NCI-H2081 treated with DMSO at 0.1 percent for 48 hours (cell line): ENCODE data around the gene THAP7.

Source experiments
- DNase-seq: peaks from one replicate; lab custom pipeline; 2025; lab: John Stamatoyannopoulos, UW

THAP7 gene

GRCh38 chr22:20993304-20994127 is 8.4 kb downstream of the THAP7 start:
- no peak for DNase-seq

- DNase-seq, result no peak
These were observed 9.2 kb downstream of the THAP7 start for GRCh38 chr22:20992456-20993303.

GRCh38 chr22:20992056-20992442 is 9.9 kb downstream of the THAP7 start:
- DNase-seq, result no peak

- no peak for DNase-seq
These were observed 10.5 kb downstream of the THAP7 start for GRCh38 chr22:20991252-20992055.

GRCh38 chr22:20990184-20991180 is 11.4 kb downstream of the THAP7 start:
- DNase-seq, result no peak

GRCh38 chr22:20989323-20990138 is 12.4 kb downstream of the THAP7 start:
- DNase-seq, result no peak

- no peak for DNase-seq
These were observed 13.2 kb downstream of the THAP7 start for GRCh38 chr22:20988573-20989322.

GRCh38 chr22:20987375-20987774 is 14.5 kb downstream of the THAP7 start:
- DNase-seq, result no peak

GRCh38 chr22:20986365-20986764 is 15.6 kb downstream of the THAP7 start:
- no peak for DNase-seq

GRCh38 chr22:20985720-20986119 is 16.2 kb downstream of the THAP7 start:
- DNase-seq, result no peak

GRCh38 chr22:20983081-20983771 is 18.7 kb downstream of the THAP7 start:
- DNase-seq, result no peak

GRCh38 chr22:20982563-20982882 is 19.4 kb downstream of the THAP7 start:
- no peak for DNase-seq

- DNase-seq, result peak; percentile 10
These were observed 19.9 kb downstream of the THAP7 start, which contains the start of gene LZTR1 for GRCh38 chr22:20981787-20982562. Gene LZTR1, plus strand, starts transcription at chr22:20982297. Its CDS starts 75 bp downstream, at chr22:20982372.

- DNase-seq, result no peak
These were observed 20.8 kb downstream of the THAP7 start for GRCh38 chr22:20980938-20981722.

- DNase-seq, result no peak
These were observed 21.4 kb downstream of the THAP7 start for GRCh38 chr22:20980523-20980922.

GRCh38 chr22:20979940-20980453 is 21.9 kb downstream of the THAP7 start:
- DNase-seq, result no peak

GRCh38 chr22:20979243-20979809 is 22.6 kb downstream of the THAP7 start:
- no peak for DNase-seq
